Embryonic facial prominence (tissue), 1 donor: Measurements from ENCODE around the gene SEMA3G.

Experiments
- DNase-seq: peaks from one replicate; pipeline ENCODE4 v3.0.0-alpha.2; 2016; ENCODE audit errors: extremely low spot score

The SEMA3G gene

DNA sequence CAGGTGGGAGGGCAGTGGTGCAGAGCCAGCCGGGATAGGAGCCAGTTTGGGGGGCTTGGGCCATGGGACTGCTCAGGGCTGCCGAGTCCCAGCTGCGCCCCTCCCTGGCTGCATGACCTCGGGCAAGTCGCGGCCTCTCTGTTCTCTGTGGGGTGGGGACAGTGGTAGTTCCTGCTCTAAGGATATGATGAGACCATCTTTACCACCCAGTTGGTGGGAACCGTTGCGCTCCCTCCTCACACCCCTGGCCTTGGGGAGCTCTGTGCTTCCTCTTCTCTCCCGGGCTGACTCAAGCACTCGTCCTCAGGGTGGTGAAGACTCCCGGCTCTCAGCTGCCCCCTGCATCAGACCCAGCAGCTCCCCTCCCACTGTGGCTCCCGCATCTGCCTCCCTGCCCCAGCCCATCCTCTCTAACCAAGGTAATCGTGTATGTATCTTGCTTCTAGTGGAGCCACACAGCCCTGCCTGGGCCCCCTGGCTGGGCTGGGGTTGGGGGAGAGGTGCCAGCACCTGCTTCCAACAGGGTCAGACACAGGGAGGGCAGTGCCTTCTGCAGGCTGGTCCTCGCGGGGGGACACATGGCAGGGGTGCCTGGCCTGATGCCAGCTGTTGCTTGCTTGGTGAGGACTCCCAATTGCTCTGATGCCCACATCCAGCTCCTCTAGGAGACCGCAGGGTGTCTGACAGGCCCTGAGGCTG, 35.1 kb upstream of the SEMA3G start:
- no peak for DNase-seq

DNA sequence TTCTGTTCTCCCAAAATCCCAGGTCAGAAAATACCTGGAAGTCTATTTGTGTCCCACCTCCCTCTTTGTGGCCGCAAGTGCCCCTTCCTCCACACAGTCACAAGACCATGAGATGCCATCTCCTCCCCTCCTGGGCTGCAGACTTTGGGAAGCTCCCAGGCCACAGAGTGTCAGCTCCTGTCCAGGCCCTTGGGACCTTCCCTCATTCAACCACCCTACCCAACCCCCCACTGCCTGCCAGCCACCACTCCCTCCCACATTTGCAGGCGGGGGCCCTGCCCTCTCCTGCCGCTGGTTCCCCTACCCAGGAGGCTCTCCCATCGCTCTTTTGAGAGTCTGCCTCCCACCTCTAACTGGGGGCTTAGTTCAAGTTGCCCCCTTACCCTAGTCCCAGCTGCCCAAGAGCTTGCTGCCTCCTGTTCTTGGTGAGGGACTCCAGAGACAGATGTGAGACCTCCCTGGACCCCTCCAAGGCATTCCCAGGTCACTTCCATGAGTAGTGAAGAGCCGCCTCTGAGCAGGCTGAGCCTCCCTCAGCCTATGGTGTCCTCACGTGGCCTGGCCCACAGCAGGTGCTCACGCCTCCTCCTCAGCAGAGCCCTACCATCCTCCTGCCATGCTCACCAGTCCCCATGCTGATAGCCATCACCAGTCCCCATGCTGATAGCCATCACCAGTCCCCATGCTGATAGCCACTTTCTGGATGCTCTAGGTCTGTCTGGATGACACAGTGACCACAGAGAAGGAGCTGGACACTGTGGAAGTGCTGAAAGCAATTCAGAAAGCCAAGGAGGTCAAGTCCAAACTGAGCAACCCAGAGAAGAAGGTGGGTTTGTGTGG, 34.4 kb upstream of the SEMA3G start:
- DNase-seq, result no peak

DNA sequence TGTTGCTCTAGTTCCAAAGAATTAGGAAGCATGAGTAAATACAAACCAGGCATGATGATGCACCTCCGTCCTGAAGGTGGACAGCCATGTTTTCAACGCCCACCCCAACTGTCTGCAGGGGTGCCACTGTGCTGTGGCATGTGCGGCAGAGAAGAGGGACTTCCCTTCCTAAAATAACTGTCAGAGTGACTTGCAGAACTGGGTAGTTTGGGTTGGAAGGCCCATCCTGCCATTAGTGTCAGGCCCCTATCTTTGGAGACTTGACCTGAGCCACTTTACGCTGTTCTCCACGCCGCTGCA, 32.8 kb upstream of the SEMA3G start:
- DNase-seq, result no peak

DNA sequence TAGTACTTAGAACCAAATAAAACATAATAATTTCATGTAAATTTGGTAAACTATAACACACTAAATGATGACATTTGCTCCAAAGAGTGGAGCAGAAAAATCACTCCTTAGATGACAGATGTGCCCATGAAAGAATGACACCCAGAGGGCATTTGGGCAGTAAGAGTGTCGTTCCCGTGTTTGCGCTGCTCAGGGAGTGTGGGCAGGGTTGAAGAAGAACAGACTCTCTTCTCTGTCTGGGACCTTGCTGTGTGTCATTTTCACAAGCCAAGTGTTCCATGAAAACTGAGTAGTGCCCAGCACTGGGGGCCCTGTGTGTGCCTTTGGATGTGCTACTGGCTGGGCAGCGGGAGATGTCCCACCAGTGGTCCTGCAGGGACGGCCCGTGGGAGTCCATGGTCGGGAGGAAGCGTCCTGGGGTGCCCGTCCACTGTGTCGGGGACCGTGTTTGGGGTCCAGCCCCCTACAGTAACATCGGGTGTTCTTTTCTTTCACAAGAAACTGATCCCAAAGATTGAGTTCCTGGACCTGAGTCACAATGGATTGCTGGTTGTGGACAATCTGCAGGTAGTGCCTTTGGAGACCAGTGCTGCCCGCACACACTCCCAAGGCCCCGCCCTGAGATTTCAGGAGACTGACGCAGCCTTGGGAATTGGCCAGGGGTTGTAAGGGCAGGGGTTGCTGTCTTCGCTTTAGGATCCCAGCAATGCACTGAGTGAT, 32.3 kb upstream of the SEMA3G start:
- DNase-seq, result no peak

DNA sequence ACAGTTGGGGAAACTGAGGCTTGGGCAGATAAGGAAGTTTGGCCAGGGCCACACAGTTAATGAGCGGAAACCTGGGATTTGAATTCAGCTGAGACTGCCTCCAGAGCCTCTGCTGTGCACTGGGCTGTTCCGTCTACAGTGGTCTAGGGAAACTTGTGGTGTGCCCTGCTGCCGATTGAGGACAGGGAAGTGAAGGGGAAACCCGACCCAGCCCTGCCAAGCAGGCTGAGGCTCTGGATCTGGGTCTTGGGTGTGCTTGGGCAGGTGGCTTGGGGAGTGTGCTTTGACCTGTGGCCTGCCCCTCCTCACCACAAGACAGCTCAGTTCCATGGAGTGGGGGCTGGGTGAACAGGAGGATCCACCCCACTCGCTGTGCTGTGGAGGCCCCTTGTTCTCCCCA, 28.1 kb upstream of the SEMA3G start:
- no peak for DNase-seq

DNA sequence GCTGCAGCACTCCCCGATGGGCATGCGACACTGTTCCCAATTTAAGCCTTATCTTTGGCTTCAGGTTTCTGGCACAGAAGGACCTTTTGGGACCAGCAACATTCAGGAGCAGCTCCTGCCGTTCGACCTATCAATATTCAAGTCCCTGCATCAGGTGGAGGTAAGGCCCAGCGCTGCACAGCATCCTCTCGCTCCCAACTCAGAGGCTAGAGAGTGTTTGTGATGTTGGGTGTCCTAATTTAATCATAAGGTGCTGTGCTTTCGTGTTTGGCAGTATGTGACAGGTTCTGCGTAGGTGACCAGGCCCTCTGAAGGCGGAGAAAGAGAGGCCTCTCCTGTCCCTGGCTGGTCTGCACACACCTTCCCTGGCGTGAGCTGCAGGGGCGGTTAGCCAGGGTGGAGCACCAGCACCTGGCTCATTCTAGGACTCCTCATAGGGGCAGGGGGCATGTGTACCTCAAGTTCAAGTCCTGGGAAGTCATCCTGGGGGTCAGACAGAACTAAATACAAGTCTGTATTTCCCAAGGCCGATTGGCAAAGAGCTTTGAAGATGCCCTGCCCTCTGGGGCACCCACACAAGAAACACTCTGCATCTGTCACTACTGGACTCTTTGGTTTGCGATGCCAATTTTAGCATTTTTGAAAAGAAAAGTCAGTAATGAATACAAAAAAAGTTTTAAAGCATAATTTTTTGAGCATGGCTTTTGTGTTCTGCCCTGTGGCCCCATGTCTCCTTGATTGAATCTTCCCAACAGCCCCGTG, 27.5 kb upstream of the SEMA3G start:
- no peak for DNase-seq

DNA sequence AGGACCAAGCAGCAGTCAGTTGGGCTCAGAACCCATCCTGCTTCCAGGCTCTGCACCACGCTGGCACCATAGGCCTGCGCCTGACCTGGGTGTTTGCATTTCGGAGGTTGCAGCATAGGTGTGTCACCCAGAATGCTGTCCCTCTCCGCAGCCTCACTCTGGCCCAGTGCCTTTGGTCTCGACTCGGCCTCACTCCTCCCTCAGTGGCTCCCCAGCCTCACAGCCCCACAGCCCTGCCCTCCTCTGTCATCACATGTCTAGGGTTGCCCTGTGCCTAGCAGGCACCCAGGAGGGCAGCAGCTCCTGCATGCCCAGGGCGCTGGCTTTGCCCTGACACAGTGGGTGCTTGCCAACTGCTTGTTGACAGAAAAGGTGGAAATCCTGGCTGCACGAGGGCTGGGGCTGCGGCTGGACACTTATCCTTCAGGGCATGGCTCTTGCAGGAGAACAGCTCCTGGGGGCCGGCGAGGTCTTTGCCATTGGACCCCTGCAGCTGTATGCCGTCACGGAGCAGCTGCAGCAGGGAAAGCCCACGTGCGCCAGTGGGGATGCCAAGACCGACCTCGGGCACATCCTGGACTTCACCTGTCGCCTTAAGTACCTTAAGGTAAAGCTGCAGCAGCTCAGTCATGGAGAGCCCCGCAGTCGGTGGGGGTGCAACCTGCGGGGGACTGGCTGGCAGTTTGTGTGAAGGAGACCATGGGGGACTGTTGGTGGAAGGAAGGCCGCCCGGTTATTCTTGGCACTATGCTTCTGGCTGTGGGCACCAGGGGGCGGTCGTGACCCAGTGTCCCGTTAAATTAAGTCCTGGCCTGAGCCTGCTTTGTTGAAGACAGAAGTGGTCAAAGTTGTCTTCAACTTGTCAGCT, 26.7 kb upstream of the SEMA3G start:
- no peak for DNase-seq

DNA sequence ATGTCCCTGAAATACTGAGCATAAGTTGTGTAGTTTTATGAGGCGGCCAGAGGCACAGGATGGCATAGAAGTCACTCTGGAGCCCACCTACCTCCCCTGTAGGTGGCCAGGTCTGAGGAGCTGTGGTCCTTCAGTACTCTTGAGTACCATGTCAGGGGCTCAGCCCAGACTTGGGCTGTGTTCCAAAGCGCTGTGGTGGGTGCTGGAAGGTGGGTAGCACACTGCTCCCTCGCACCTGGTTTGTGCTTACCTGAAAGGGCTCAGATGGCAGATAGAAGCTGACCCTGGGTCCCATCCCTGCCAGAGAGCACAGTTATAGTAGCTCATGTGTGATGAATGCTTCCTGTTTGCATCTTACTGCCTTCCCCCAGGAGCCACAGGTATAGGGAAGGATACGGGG, 26.0 kb upstream of the SEMA3G start:
- DNase-seq, result no peak

DNA sequence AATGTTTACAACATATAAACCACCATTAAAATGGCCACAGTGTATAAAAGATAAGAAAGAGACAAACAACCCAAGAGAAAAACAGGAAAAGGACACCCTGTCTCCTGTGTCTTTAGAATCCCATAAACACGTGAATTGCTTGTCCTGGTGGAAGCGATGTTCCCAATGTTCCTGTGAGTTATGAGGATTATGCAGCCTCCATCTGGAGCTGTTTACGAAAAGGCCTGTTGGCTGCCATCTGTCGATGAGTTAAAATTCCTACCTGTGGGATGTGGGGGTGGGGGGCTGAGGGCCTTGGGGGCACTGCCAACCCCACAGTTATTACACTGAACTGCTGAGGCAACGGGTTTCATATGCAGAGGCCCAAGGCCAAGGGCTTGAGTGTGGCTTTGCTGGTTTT, 24.1 kb upstream of the SEMA3G start:
- no peak for DNase-seq

DNA sequence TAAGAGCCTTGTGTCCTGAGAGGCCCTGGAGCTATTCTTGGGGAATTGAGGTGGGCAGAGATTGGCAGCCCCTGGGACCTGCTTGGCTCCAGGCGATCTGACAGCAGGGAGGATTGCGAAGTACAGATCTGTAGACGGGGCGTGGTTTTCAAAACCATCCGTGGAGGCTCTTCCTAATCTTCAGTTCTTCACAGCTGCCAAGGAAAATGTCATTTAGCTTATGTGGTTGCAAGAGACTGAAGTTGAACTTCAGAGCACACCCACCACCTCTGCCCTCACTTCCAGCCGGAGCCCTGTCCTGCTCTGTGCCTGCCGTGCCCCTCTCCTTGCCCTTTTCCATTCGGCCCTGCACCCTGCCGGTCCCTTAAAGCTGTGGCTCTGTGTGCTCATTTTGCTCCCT, 23.4 kb upstream of the SEMA3G start:
- DNase-seq, result no peak

DNA sequence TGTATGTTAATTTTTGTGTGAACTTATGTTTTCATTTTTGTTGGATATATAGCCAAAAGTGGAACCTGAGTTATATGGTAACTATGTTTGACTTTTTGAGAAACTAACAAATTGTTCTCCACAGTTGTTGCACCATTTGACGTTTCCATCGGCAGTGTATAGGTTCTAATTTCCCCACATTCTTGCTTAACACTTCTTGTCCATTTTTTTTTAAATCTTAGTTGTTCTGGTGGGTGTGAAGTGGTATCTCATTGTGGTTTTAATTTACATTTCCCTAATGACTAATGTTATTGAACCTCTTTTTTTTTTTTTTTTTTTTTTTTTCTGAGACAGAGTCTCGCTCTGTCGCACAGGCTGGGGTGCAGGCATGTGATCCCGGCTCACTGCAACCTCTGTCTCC, 18.5 kb upstream of the SEMA3G start:
- DNase-seq, result no peak

DNA sequence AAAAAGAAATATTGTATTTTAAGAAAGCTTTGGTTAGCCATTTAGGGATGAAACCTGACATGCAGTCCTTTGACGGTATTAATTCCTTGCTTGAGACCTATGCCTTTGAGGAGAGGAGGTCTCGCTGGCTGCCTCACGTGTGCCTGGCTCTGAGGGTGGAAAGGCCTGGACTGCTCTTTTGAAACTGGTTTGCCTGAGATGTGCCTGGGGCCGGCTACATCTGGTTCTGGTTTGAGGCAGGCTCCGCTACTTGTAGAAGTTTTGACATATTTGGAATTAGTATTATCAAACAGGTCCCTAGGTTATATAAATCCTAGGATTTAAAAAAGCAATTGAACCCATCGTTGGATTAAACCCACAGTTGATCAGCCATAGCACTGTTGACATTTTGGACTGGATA, 17.0 kb upstream of the SEMA3G start:
- no peak for DNase-seq

DNA sequence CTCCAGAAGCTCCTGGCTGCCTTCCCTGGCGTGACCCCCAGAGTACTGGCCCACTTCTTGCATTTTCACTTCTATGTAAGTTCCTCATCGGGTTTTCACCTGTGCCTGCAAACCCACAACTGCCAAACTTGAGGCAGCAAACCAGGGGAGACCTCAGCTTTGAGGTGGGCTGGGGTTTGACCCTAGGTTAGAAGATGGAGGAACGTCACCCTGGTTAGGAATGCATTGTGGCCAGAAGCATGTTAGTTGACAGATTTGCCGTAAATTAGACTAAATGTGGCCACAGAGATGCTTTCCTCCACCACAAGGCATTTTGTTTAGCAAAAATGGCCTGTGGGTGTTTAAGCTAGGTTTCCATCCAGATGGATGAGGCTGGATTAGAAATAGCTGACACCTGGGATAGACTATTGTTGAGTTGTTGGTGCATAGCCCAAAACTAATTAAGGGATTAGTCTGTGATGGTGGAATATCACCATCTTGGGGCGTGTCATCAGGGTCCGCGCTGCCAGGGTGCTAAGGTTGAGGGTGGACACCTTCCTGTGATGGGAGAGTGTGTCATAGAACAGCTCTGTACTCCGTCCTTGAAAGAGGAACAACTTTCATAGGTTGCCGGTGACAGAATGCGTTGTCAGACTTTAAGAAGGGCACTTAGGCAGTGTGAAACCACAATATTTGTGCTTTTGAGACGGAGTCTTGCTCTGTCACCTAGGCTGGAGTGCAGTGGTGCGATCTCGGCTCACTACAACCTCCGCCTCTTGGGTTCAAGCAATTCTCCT, 14.1 kb upstream of the SEMA3G start:
- DNase-seq, result no peak

DNA sequence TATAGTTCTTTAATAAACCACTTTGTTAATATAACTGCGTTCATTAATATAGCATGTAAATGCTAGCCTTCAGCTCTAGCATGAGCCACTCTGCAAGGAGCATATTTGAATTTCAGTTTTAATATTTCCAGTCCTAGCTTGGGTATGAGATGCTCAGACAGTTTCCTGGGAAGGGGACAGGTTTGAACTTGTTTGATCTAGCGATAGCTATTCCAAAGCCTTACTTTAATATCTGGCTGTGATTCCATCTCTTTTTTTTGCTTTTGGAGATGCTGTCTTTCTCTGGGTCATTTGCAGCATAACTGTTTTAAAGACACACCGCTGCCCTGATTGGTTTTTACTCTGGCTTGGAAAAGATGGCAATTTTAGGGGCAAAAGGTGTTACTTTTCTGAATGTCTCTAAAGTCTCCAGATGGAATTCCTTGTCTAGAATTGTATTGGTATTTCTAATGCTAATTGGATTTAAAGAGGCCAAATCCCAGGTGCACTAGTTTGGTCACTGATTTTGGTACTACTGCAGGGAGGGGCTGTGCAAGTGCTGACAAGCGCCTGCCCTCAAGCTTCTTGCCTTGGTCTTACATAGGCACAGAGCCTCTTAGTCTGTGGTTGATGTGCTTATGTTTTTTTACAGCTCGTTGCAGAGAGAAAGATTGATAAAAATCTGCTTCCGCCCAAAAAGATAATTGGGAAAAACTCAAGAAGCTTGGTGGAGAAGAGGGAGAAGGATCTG, 13.3 kb upstream of the SEMA3G start:
- no peak for DNase-seq

DNA sequence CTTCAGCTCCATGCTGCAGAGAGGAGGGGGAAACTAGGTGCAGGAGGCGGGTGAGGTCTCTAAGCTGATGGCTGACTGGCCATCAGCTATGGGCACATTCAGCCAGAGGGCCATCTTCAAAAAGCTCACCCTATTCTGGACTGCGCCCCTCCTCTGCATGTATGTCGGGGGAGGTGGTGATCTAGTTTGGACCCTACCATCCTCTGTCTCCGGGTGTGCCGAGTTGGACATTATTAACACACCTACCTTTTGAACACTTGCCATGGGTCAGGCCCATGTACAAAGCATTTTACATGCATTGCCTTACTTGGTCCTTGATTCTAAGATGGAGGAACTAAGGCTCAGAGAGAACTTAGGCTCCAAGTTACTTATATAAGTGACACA, 11.9 kb upstream of the SEMA3G start:
- no peak for DNase-seq

DNA sequence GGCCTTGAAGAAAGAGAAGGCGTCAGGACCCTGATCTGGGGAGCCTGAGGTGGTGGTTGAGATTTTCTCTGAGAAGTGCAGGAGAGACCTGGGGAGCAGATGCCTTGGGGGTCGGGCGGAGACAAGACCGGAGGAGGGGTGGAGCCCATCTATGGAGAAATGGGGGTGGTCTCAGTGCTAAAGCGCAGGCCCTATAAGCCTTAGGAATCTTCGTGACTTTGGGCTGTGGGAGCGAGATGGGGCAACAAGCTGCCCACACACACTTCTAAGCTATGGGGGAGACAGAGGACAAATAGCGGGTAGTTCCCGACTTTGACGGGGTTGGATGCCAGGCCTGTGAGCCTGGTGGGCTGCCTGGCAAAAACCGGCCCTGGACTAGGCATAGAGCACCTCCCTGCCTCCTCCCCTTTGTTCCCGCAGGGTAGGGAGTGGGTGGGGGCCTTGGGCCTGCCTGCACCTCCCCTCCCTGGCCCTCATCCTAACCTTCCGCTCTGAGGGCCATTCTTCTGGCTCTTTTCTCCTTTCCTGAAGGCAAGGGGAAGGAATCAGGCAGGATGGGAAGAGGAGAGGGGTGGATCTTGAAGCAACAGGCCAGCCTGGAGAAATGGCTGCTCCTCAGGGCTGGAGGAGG, 11.4 kb upstream of the SEMA3G start:
- no peak for DNase-seq

DNA sequence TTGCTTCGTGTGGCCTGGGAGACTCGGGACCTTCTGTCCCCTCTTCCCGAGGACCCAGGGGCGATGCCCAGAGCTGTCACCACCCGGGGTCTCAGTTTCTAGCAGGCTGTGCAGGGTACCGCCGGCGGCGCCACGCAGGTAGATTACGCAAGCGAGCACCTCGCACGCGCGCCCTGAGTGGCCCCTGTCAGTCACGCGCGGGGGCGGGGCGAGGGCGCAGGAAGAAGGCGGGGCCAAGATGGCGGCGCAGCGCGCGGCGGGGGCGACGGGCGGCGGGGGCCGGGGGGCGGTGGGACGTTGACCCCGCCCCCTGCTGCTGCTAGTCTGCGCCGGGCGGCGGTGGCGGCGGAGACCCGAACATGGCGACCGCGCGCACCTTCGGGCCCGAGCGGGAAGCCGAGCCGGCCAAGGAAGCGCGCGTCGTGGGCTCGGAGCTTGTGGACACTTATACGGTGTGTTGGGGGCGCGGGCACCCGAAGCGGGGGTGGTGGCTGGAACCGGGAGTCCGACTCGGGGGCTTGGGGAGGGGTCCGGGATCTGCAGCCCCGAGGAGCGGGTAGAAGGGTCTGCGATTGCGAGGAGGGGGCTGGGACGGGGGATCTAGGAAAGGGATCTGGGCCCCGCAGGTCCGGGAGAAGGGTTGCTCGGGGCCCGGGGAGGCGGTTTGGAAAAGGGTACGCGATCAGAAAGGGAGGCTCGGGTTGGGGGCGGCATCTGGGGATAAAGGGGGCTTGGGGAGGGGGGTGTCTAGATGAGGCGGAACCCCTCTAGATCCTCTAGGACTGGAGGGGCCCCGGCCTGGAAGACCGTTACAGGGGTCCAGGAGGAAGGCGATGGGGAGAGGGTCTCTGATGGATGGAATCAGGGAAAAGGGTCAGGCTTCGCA, 10.6 kb upstream of the SEMA3G start, which contains the start of gene NISCH:
Gene NISCH, plus strand, starts transcription at position 322 of the 886 bp plus-strand sequence. Its CDS starts 38 bp downstream, at position 360.
- DNase-seq, result peak; percentile 77

DNA sequence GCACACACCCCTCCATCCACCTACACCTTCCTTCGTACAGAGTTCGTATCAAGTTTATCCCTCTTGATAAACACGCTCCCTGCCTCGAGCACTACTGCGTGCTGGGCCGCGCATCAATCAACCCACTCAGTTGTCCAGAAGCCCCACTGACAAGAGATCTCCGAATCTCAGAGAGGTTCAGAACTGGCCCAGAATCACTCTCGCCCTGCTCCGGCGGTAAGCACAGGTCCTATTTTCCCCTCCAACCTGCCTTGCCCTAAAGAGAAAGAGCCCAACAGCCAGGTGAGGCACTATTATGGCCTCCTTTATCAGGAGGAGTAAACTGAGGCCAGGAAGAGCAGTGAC, 10.0 kb upstream of the SEMA3G start:
- no peak for DNase-seq
